GM21723 (cell line): ENCODE data around the gene TRIM63.

Experiments used
- ATAC-seq: cut with Tn5 transposase; IDR thresholded peaks from one replicate; pipeline ENCODE4 v1.9.1; 2021; ENCODE audit warnings: mild to moderate bottlenecking, moderate library complexity; ENCODE audit not compliant: unreplicated experiment

The TRIM63 gene

DNA sequence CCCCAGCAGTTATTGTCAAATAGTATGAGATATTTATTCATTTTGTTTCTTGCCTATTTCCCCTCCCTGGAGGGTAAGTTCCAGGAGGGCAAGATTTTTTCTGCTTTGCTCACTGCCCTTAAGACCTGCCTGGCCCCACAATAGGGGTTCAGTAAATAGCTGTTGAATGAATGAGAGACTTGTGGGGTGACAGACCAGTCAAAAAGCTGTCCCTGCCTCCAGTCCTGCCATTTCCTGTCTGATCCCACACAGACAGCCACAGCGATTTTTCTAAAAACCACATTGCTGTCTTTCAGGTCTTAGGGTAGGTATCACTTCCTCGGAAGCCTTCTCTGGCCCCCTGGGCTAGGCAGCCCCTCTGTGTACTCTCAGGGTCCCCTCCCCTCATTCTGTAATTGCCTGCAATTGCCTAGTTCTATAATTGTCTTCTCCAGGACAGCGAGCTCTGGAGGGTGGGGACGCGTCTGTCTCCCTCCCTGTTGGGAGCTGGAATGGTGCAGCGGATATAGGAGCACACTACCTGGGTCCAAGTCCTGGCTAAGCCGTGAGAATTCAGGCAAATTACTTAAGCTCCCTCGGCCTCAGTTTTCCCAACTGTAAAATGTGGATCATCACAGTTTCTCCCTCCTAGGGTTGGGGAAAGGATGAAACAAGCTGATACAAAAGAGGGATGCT, 47.7 kb downstream of the TRIM63 start:
- no peak for ATAC-seq

DNA sequence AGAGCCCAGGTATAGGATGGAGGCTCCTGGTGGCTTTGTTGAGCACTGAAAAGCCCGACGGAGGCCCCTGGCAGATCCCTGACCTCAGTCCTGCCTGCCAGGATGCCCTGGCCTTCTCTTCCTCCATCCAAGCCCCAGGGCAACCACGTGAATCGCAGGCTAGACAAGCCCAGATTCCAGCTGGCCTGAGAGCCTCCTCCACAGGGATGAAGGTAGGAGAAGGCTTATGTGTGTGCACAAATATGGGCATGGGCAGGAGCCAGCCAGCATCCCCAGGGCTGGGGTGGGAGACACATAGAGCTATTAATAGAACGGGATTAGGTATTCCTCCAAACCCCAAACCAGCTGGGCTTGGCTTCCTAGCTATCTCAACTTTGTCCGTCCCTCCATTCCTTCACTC, 49.8 kb downstream of the TRIM63 start:
- ATAC-seq = no peak

DNA sequence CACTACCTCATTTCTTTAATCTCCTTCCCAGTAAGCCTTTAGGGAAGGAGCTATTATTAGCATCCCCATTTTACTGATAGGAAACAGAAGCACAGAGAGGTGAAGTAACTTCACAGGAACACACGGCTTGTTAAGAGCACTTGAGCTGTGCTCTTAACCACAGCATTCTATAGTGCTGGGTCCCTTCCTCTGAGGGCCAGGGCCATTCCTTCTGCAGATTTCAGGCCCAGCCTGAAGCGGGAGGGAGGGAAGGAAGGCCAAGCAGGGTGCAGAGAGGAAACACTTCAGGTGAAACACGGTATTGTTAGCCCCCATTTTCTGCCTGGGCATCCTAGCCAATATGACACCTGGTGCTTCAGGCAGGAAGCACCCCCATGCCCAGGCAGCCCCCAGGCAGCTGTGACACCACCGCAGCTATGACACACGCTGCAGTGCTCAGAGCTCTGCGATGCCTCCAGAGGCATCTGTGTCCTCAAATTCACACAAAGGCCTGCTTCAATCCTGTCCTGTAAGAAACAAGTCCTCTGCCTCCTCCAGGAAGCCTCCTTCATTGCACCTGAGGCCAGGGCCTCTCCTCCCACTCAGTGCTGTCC, 50.4 kb downstream of the TRIM63 start:
- no peak for ATAC-seq

DNA sequence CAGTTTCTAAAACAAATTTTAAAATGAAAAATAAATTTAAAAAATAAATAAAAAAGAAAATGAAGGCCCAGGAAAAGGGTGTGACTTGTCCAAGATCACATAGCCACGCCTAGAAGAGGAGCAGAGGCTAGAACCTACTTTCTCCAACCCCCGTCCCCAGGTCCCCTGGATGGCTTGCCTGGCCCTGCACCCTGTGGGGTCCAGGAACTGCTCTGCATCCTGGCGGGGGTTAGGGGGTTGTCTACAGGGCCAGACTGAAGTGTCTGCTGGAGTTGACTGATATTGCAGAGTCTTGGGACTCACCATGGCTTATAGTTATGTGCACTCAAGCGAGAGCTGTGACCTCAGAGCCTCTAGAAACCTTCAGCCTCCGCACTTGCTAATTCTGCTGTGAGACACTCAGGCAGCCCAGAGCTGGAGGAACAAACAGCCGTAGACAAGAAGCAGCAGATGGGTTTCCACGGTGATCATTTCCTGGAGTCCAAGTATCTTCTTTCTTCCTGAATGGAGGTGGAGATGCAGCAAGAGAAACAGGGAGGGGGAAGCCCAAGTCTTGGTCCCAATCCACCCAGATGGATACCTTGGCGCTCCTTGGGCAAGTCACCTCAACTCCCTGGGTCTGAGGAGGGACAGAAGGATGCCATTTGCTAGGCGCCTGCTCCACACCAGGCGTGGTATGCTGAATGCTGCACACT, 51.0 kb downstream of the TRIM63 start:
- ATAC-seq = no peak

DNA sequence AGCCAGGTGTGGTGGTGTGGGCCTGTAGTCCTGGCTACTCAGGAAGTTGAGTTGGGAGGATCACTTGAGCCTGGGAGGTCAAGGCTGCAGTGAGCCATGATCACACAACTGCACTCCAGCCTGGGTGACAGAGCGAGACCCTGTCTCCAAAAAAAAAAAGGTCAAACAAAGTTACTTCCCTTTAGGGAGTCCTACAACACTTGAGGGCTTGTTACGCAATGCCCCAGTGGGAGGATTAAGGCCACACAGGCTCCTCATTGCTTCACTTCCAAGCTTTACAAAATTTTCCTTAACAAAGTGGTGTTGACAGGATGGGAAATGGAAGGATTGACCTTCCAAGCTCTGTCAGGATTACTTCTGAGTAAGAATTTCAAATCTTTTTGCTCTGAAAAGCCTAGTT, 52.1 kb downstream of the TRIM63 start:
- ATAC-seq = no peak

DNA sequence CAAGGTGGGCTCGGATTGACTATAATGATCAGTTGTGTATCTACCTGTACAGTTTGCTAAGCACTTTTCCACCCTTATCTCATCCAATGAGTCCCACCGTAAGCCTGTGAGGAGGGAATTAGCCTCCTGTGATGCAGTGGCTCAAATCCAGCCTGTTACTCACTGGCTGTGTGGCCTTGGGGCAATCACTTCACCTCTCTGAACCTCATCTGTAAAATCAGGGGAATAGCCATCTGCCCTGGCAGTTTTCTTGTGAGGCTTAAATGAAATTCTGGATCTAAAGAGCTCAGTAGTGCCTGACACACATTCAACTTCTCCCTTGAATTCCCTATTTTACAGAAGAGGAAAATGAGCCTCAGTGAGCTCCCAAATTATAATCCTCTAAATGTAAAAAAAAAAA, 53.3 kb downstream of the TRIM63 start:
- ATAC-seq = no peak

DNA sequence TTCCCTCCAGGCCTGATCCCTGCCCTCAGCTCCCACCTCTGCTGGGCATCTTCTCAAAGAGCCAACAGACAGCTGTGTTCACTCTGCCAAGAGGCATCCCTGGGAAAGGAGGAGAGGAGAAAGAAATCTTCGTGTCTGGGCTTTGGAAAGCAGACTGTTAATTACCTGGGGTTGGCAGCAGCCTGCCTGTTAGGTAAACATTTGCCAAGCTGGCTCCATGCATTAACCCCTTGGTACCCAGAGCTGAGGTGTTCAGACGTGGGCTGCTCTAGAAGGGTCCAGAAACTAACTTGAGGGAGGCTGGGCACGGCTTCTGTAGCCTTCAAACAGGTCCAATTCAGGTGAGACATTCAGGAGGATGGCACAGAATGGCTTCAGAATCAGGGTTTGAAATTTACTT, 54.6 kb downstream of the TRIM63 start:
- ATAC-seq = no peak

DNA sequence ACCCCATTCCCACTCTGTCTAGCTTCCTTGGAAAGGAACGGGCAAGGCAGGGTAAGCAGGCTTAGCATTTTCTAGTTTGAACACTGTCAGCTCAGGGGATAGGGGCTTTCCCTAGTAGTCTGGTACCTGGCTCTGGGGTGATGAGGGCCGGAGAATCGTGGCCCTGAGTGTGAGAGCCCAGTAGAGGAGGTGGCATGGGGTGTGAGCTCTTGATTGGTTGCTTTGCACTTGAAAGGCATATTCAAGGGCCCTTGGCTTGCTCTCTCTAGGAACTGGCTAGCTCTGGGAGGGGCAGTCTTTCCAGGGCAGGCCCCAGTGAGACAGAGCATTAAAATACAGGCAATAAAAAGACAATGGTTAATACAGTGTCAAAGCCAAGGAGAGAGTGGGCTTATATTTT, 56.6 kb downstream of the TRIM63 start:
- no peak for ATAC-seq

DNA sequence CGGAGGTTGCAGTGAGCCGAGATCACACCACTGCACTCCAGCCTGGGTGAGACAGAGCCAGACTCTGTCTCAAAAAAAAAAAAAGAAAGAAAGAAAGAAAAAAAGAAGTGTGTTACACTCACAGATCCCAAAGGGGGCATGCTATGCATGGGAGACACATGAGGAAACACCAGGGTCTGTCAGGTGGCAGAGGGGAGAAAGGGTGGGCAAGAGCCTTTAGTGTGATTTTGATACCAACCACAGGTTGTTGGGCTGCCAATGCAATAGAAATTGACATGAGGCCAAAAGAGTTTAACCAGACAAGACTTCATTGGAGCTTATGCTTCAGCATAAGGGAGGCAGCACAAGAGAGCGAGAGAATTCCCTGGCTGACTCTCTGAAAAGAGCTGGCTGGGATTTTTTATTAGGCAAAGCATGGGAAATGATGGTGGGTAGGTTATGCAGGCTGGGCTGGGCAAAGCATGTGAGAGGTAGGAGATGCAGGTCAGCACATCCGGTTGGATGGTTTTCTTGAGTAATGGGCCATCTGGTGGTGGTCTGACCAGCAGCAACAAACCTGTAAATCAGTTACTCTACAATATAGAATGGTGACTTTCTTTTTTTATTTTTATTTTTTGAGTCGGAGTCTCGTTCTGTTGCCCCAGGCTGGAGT, 57.5 kb downstream of the TRIM63 start:
- no peak for ATAC-seq

DNA sequence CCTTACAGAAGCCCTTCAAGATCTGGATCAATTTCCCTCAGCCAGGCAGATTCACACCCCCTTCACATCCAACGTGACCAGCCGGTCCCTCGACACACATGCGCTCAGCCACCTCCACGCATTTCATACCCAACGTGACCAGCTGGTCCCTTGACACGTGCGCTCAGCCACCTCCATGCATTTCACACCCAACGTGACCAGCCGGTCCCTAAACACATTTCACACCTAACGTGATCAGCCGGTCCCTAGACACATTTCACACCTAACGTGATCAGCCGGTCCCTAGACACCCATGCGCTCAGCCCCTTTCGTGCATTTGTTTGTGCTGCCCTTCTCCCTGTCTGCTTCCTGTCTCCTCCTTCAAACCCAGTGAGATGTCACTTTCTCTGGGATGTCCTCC, 60.7 kb downstream of the TRIM63 start:
- no peak for ATAC-seq

DNA sequence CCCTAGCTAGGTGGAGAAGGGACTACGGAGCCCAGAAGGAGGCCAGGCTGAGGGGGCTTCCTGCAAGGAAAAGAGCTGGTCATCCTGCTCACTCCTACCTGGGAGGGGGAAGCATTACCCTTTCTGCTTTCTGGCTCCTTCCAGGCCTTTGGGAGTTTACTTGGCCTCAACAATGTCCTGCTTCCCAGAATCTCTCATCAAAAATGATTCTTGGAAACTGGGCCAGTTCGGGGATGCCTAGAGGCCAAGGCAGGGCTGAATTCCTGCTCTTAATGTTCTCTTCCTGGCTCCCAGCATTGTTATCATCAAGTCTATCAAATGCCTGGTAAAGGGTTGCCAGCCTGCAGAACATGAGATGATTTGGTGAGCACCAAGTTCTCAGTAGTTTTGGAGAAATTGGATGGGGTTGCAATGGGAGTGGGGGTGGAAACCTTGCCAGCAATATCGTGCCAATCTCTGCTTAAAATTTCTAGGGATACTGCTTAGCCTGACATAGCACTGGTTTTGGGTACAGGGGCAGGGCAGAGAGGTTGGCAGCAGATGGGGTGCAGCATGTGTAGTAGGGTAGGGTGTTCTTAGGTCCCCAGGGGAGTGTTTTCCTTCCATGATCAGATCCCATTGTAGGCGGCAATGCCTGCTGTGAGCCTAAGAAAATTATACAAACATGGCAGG, 61.9 kb downstream of the TRIM63 start:
- no peak for ATAC-seq

DNA sequence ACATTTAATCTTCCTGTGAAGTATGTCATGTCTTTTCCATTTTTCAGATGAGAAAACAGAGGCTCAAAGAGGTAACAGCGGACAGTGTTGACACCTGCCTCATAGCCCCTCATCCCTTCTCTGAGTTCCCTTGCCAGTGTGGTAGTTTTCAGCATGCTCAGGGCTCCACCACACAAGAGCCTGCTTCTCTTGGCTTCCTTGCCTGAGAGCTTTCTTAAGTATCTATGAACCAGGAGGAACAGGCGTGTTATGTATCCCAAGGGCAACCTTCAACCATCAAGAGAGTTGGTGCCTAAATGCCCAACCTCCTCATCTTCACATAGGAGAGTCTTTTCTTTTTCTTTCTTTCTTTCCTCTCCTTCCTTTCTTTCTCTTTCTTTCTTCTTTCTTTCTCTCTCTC, 63.7 kb downstream of the TRIM63 start:
- no peak for ATAC-seq

DNA sequence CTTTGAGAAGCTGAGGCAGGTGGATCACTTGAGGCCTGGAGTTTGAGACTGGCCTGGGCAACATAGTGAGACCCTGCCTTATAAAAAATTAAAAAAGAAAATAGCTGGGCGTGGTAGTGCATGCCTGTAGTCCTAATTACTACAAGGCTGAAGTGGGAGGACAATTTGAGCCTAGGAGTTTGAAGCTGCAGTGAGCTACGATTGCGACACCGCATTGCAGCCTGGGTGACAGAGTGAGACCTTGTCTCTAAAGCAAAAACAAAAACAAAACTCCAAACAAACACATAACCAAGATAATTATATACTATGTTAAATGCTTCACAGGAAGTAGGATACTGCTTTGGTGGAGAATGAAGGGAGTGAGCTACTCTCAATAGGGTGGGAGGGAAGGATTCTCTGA, 64.2 kb downstream of the TRIM63 start:
- ATAC-seq = no peak
